Activated CD8-positive, alpha-beta T cell treated with anti-CD3 and anti-CD28 coated beads for 36 hours (primary cell): Measurements from ENCODE around the gene CEP57L1. TPM values are rescaled to one million over a fixed set of nuclear protein-coding genes. Genes with fewer than 3 reads are reported as not detected.
"Not testable (repeated sequence)": the region's sequence is repeated elsewhere in the genome, so short reads cannot be mapped to it uniquely, and the experiment has no call there.

ENCODE experiments used
- ATAC-seq: fragments of 200-7000 bp; cut with Tn5 transposase; one replicate; pipeline ENCODE4 v1.10.0; 2021; ENCODE audit warnings: mild to moderate bottlenecking, moderate library complexity
- CTCF ChIA-PET: fragments of 350-600 bp; sonication (Branson Sonifier 250); formaldehyde crosslinking; loops from one replicate; lab custom pipeline; 2021; ENCODE audit warnings: antibody characterized with exemption; lab: Charles Lee
- POLR2A ChIA-PET: fragments of 350-600 bp; sonication (Branson Sonifier 250); formaldehyde crosslinking; loops from one replicate; lab custom pipeline; 2021; ENCODE audit warnings: antibody characterized with exemption; lab: Charles Lee
- DNase-seq: peaks from one replicate; pipeline ENCODE4 v3.0.0-alpha.2; 2020
- H3K27ac Mint-ChIP-seq: one replicate; pipeline ENCODE4 v1.8.0; 2021; ENCODE audit warnings: mild to moderate bottlenecking, mixed read lengths
- H3K27me3 Mint-ChIP-seq: one replicate; pipeline ENCODE4 v1.8.0; 2021; ENCODE audit warnings: mixed read lengths
- H3K36me3 Mint-ChIP-seq: one replicate; pipeline ENCODE4 v1.8.0; 2021; ENCODE audit warnings: low read depth, mixed read lengths
- H3K4me1 Mint-ChIP-seq: one replicate; pipeline ENCODE4 v1.8.0; 2021; ENCODE audit warnings: low read depth, mixed read lengths
- H3K4me3 Mint-ChIP-seq: one replicate; pipeline ENCODE4 v1.8.0; 2021; ENCODE audit warnings: mild to moderate bottlenecking, moderate library complexity, mixed read lengths
- H3K9me3 Mint-ChIP-seq: one replicate; pipeline ENCODE4 v1.8.0; 2021; ENCODE audit warnings: mixed read lengths
- intact Hi-C: fragments of 100-400 bp; cut with micrococcal nuclease; formaldehyde crosslinking; loops from one replicate; pipeline ENCODE4 v1.10.0; 2022
- total RNA-seq, 2 experiments: library from RNA; stranded (reverse); gene quantifications; one replicate each; pipeline ENCODE4 v1.2.3, GENCODE V29; 2021
- TF ChIP-seq, protein P1 (sequence below): fragments of 200-600 bp; IDR thresholded peaks from one replicate; pipeline ENCODE4 v1.8.0; 2022; ENCODE audit warnings: antibody characterized with exemption, mild to moderate bottlenecking

The CEP57L1 gene
- total RNA-seq, 2 experiments from 2014 or later: 25.0 to 25.8 TPM

- intact Hi-C loops: no loop called here
- TF ChIP-seq, protein P1, sequence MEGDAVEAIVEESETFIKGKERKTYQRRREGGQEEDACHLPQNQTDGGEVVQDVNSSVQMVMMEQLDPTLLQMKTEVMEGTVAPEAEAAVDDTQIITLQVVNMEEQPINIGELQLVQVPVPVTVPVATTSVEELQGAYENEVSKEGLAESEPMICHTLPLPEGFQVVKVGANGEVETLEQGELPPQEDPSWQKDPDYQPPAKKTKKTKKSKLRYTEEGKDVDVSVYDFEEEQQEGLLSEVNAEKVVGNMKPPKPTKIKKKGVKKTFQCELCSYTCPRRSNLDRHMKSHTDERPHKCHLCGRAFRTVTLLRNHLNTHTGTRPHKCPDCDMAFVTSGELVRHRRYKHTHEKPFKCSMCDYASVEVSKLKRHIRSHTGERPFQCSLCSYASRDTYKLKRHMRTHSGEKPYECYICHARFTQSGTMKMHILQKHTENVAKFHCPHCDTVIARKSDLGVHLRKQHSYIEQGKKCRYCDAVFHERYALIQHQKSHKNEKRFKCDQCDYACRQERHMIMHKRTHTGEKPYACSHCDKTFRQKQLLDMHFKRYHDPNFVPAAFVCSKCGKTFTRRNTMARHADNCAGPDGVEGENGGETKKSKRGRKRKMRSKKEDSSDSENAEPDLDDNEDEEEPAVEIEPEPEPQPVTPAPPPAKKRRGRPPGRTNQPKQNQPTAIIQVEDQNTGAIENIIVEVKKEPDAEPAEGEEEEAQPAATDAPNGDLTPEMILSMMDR: no peak
- no peaks in the 10 kb centered on the region for H3K27me3 Mint-ChIP-seq
Measured at GRCh38 chr6:109083657-109084056, 11.7 kb upstream of the CEP57L1 start.

DNA sequence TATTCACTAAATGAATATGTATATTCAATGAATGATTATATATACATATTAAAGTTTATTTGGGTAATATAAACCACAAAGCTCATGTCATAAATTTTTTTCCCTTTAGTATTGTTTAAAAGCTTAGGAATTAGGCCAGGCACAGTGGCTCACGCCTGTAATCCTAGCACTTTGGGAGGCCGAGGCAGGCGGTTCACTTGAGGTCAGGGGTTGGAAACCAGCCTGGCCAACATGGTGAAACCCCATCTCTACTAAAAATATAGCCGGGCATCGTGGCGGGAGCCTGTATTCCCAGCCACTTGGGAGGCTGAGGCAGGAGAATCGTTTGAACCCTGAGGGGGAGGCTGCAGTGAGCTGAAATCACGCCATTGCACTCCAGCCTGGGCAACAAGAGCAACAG, 11.2 kb upstream of the CEP57L1 start:
- H3K4me3 Mint-ChIP-seq, H3K27ac Mint-ChIP-seq, ATAC-seq, H3K36me3 Mint-ChIP-seq, H3K27me3 Mint-ChIP-seq, intact Hi-C loops, H3K9me3 Mint-ChIP-seq, DNase-seq: not testable (repeated sequence)
- POLR2A ChIA-PET: interaction anchor here (0.6 to 0.8 kb wide), 2 partner anchors 10 to 13 kb away, joined by 3 read pairs; no protein-coding TSS in a partner anchor
- CTCF ChIA-PET: interaction anchor here (0.8 to 3.3 kb wide), 3 partner anchors 9 to 10 kb away, joined by 3 to 28 read pairs (median 4); partner anchors contain the start of gene SESN1
- peaks cover 10% of the 10 kb centered on the region for H3K4me1 Mint-ChIP-seq

More at GRCh38 chr6:109083657-109084056, 11.7 kb upstream of the CEP57L1 start:
- ATAC-seq: no peak
- POLR2A ChIA-PET: no interaction called here
- no peaks in the 10 kb centered on the region for H3K9me3 Mint-ChIP-seq
- no peaks in the 10 kb centered on the region for H3K36me3 Mint-ChIP-seq
- CTCF ChIA-PET: interaction anchor here (1.2 to 3.3 kb wide), 2 partner anchors 9 to 10 kb away, joined by 4 to 28 read pairs; no protein-coding TSS in a partner anchor
- no peak overlapping the region for H3K27ac Mint-ChIP-seq
- peaks cover 10% of the 10 kb centered on the region for H3K4me1 Mint-ChIP-seq
- DNase-seq: no peak
- no peak overlapping the region for H3K4me3 Mint-ChIP-seq

GRCh38 chr6:109087661-109088264, 7.5 kb upstream of the CEP57L1 start:
- no peaks in the 10 kb centered on the region for H3K36me3 Mint-ChIP-seq
- intact Hi-C loops: no loop called here
- no peak overlapping the region for H3K4me3 Mint-ChIP-seq
- DNase-seq (no peak), ATAC-seq (no peak)
- H3K4me1 Mint-ChIP-seq: peaks cover 33% of the 10 kb centered on the region
- no peaks in the 10 kb centered on the region for H3K9me3 Mint-ChIP-seq
- ChIA-PET POLR2A (interaction anchor here (0.8 to 1.2 kb wide), 2 partner anchors 69 to 295 kb away, joined by 3 read pairs; partner anchors contain the start of gene CD164), CTCF (interaction anchor here (1.2 to 2.5 kb wide), 2 partner anchors 8 to 15 kb away, joined by 3 to 10 read pairs; no protein-coding TSS in a partner anchor)
- TF ChIP-seq, protein P1: no peak
- H3K27me3 Mint-ChIP-seq: no peaks in the 10 kb centered on the region
- H3K27ac Mint-ChIP-seq: no peak overlapping the region

- Mint-ChIP-seq H3K27ac (no peak overlapping the region), H3K4me3 (no peak overlapping the region), H3K36me3 (no peaks in the 10 kb centered on the region), H3K4me1 (peaks cover 31% of the 10 kb centered on the region), H3K27me3 (no peaks in the 10 kb centered on the region), H3K9me3 (no peaks in the 10 kb centered on the region)
- intact Hi-C loops: no loop called here
- POLR2A ChIA-PET: no interaction called here
- DNase-seq: no peak
- CTCF ChIA-PET: interaction anchor here (1.0 to 2.5 kb wide), 3 partner anchors 9 to 16 kb away, joined by 3 to 10 read pairs (median 3); no protein-coding TSS in a partner anchor
- TF ChIP-seq, protein P1: no peak
- ATAC-seq: no peak
Measured at GRCh38 chr6:109088995-109089394, 6.3 kb upstream of the CEP57L1 start.

DNA sequence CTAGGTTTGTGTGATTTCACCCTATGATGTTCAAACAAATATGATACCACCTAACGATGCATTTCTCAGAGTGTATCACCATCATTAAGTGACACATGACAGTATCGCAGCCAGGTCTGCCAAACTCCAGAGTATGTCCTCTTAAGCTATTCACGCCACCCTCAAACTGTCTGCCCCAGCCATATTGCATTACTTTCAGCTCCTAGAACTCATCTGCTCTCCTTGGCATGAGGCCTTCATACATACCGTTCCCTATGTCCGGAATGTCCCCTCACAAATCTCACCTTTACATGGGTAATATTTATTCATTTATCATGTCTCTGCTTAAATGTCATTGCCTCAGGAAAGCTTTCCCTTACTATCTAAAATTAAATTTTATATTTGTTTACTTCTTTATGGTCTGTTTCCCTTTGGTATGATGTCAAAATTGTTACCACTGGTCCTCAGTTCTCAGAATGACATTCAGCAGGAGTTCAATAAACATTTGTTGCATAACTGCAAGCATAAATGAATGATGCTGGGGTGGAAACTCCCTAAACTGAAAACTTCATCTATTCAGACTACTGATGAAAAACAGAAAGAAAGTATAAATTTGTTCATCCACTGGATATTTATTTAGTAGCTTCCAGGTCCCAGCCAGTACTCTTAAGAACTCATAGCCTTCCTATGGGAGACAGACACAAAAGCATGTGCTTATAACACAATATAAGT, 3.8 kb upstream of the CEP57L1 start:
- no peaks in the 10 kb centered on the region for H3K36me3 Mint-ChIP-seq
- intact Hi-C loops: no loop called here
- CTCF ChIA-PET: no interaction called here
- H3K4me1 Mint-ChIP-seq: peaks cover 36% of the 10 kb centered on the region
- H3K27ac Mint-ChIP-seq: no peak overlapping the region
- H3K27me3 Mint-ChIP-seq: no peaks in the 10 kb centered on the region
- ATAC-seq (no peak), DNase-seq (no peak)
- TF ChIP-seq, protein P1: no peak
- H3K9me3 Mint-ChIP-seq: no peaks in the 10 kb centered on the region
- POLR2A ChIA-PET: no interaction called here
- peak overlapping the region; percentile 89 for H3K4me3 Mint-ChIP-seq
